ENCODE results near the gene LRTM2. TPM values are rescaled to one million over a fixed set of nuclear protein-coding genes. Genes with fewer than 3 reads are reported as not detected.

Gene LRTM2
- total RNA-seq, 1 donor from 2014 or later = 14.6 TPM

DNA sequence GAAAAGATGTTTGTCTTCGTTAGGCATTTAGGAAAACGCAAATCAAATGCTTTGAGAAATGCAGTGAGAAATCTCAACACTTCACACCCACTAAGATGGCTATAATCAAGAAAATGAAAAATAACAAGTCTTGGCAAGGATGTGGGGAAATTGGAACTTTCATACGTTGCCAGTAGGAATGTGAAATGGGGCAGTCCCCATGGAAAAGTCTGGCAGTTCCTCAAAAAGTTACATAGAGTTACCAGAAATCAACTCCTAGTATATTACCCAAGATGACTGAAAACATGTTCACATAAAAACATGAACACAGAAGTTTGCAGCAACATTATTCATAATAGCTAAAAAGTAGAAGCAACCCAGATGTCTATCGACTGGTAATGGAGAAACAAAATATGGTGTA lies 41.5 kb upstream of the LRTM2 start:
- Mint-ChIP-seq H3K9me3 (ENCODE audit: unreplicated experiment) (peaks cover 5% of the 10 kb centered on the region), H3K4me1 (ENCODE audit: low read depth, unreplicated experiment) (peaks cover 46% of the 10 kb centered on the region), H3K27ac (ENCODE audit: unreplicated experiment) (no peak overlapping the region), H3K36me3 (ENCODE audit: unreplicated experiment) (no peaks in the 10 kb centered on the region), H3K27me3 (ENCODE audit: unreplicated experiment) (peaks cover 4% of the 10 kb centered on the region), H3K4me3 (ENCODE audit: unreplicated experiment) (no peak overlapping the region)
- TF ChIP-seq, protein P1, sequence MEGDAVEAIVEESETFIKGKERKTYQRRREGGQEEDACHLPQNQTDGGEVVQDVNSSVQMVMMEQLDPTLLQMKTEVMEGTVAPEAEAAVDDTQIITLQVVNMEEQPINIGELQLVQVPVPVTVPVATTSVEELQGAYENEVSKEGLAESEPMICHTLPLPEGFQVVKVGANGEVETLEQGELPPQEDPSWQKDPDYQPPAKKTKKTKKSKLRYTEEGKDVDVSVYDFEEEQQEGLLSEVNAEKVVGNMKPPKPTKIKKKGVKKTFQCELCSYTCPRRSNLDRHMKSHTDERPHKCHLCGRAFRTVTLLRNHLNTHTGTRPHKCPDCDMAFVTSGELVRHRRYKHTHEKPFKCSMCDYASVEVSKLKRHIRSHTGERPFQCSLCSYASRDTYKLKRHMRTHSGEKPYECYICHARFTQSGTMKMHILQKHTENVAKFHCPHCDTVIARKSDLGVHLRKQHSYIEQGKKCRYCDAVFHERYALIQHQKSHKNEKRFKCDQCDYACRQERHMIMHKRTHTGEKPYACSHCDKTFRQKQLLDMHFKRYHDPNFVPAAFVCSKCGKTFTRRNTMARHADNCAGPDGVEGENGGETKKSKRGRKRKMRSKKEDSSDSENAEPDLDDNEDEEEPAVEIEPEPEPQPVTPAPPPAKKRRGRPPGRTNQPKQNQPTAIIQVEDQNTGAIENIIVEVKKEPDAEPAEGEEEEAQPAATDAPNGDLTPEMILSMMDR (IDR thresholded peaks at IDR 0.05; ENCODE audit: partially characterized antibody, unreplicated experiment) = no peak
- DNase-seq = no peak

DNA sequence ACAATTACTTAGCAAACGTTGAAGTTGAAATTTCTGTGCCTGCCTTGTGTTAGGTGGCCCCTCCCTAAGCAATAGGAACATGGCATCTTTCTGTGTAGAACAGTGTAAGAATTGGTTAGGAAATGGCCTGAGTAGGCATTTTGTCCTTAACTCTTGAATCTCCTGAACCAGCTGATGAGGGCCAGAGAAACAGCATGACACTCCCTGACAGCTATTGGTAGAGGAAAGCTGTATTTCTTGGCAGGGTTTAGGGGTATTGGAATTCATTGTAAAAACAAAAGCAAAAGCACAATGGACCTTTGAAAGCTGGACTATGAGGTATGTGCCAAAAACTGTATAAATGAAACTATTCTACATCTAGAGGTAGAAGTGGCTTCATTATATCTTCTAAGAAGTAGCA lies 40.6 kb upstream of the LRTM2 start:
- no peak overlapping the region for H3K4me3 Mint-ChIP-seq (ENCODE audit: unreplicated experiment)
- no peak overlapping the region for H3K27ac Mint-ChIP-seq (ENCODE audit: unreplicated experiment)
- H3K36me3 Mint-ChIP-seq (ENCODE audit: unreplicated experiment) = no peaks in the 10 kb centered on the region
- peaks cover 7% of the 10 kb centered on the region for H3K9me3 Mint-ChIP-seq (ENCODE audit: unreplicated experiment)
- H3K27me3 Mint-ChIP-seq (ENCODE audit: unreplicated experiment) = peaks cover 4% of the 10 kb centered on the region
- H3K4me1 Mint-ChIP-seq (ENCODE audit: low read depth, unreplicated experiment) = peaks cover 44% of the 10 kb centered on the region
- DNase-seq = no peak
- TF ChIP-seq, protein P1 (IDR thresholded peaks at IDR 0.05; ENCODE audit: partially characterized antibody, unreplicated experiment) = no peak

DNA sequence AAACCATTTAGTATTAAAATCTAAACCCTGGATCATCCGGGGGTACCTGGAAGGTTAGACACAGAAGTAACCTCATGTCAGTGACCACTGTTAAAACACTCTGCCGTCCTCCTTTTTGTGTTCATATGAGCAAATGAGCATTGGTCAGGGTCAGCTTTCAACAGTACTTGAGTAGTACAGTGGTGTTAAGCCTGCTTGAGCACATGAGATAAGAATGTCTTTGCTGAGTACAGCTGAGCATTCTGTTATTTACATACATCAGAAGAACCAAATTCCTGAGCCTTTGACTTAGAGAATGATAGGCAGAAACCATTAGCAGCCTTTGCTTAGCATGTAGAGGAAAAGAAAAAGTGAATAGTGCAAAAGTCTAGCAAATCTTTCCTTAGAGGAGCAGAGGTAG lies 38.6 kb upstream of the LRTM2 start:
- H3K27me3 Mint-ChIP-seq (ENCODE audit: unreplicated experiment) = peaks cover 5% of the 10 kb centered on the region
- peaks cover 41% of the 10 kb centered on the region for H3K4me1 Mint-ChIP-seq (ENCODE audit: low read depth, unreplicated experiment)
- DNase-seq = no peak
- TF ChIP-seq, protein P1 (IDR thresholded peaks at IDR 0.05; ENCODE audit: partially characterized antibody, unreplicated experiment) = no peak
- no peak overlapping the region for H3K4me3 Mint-ChIP-seq (ENCODE audit: unreplicated experiment)
- no peaks in the 10 kb centered on the region for H3K36me3 Mint-ChIP-seq (ENCODE audit: unreplicated experiment)
- H3K27ac Mint-ChIP-seq (ENCODE audit: unreplicated experiment) = no peak overlapping the region
- peaks cover 9% of the 10 kb centered on the region for H3K9me3 Mint-ChIP-seq (ENCODE audit: unreplicated experiment)

DNA sequence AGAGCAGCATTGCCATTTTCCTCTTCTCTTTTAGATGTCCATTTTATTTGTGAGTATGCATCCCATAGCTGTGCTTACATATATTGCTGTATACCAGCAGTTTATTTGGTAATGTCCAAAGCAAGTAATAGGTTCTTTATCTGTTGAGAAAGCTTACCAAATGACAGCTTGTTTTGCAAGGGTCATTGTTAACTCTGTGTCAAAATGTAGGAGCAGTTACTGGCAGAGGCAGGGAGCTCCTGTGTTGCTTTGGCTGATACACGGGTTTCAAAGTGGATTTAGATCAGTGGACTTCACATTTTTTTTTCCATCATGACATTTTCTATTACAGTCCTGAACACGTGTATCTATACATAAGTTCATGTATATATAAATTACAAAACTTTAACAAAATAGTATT lies 38.1 kb upstream of the LRTM2 start:
- Mint-ChIP-seq H3K4me1 (ENCODE audit: low read depth, unreplicated experiment) (peaks cover 37% of the 10 kb centered on the region), H3K27ac (ENCODE audit: unreplicated experiment) (no peak overlapping the region), H3K27me3 (ENCODE audit: unreplicated experiment) (peaks cover 5% of the 10 kb centered on the region)

GRCh38 chr12:1787714-1788113 lies 32.7 kb upstream of the LRTM2 start:
- DNase-seq = no peak
- H3K4me1 Mint-ChIP-seq (ENCODE audit: low read depth, unreplicated experiment) = peaks cover 25% of the 10 kb centered on the region
- TF ChIP-seq, protein P1 (IDR thresholded peaks at IDR 0.05; ENCODE audit: partially characterized antibody, unreplicated experiment) = no peak
- peaks cover 7% of the 10 kb centered on the region for H3K9me3 Mint-ChIP-seq (ENCODE audit: unreplicated experiment)
- no peaks in the 10 kb centered on the region for H3K36me3 Mint-ChIP-seq (ENCODE audit: unreplicated experiment)
- no peak overlapping the region for H3K4me3 Mint-ChIP-seq (ENCODE audit: unreplicated experiment)
- no peak overlapping the region for H3K27ac Mint-ChIP-seq (ENCODE audit: unreplicated experiment)
- H3K27me3 Mint-ChIP-seq (ENCODE audit: unreplicated experiment) = peaks cover 3% of the 10 kb centered on the region

More for the DNA sequence above, 38.1 kb upstream of the LRTM2 start:
- Mint-ChIP-seq H3K4me3 (ENCODE audit: unreplicated experiment) (no peak overlapping the region), H3K36me3 (ENCODE audit: unreplicated experiment) (no peaks in the 10 kb centered on the region), H3K9me3 (ENCODE audit: unreplicated experiment) (peaks cover 9% of the 10 kb centered on the region)
- TF ChIP-seq, protein P1 (IDR thresholded peaks at IDR 0.05; ENCODE audit: partially characterized antibody, unreplicated experiment) = no peak
- DNase-seq = no peak
